Tibial artery (tissue), 4 donors: ENCODE data around the gene TPRG1L.
"Not testable (repeated sequence)": the region's sequence is repeated elsewhere in the genome, so short reads cannot be mapped to it uniquely, and the experiment has no call there.

ENCODE experiments used
- DNase-seq, 2 donors: peaks; one replicate each; pipeline ENCODE4 v3.0.0-alpha.2; 2019
- H3K27ac ChIP-seq, 2 donors: fragments of 200-600 bp; sonication (generic) in 1 of 2; 1 replicate in 1 of 2; 2 replicates in 1 of 2; pipeline ENCODE4 v1.5.1; 2018 to 2019; ENCODE audit warnings: mild to moderate bottlenecking in 1 of 2
- H3K27me3 ChIP-seq, 2 donors: fragments of 200-600 bp; sonication (generic) in 1 of 2; one replicate each; pipeline versions ENCODE4 v1.5.1 to v1.6.0; 2016 to 2019
- H3K36me3 ChIP-seq, 3 donors: fragments of 200-600 bp; sonication (generic) in 2 of 3; one replicate each; pipeline ENCODE4 v1.5.1; 2016 to 2019; ENCODE audit warnings: mild to moderate bottlenecking in 2 of 3
- H3K4me1 ChIP-seq, 4 donors: fragments of 200-600 bp; sonication (generic) in 2 of 4; 1 replicate in 3 of 4; 2 replicates in 1 of 4; pipeline ENCODE4 v1.5.1; 2016 to 2019
- H3K4me3 ChIP-seq, 2 donors: fragments of 200-600 bp; sonication (generic) in 1 of 2; 1 replicate in 1 of 2; 2 replicates in 1 of 2; pipeline ENCODE4 v1.5.1; 2018 to 2019; ENCODE audit warnings: mild to moderate bottlenecking in 2 of 2
- H3K9me3 ChIP-seq, 3 donors: fragments of 200-600 bp; sonication (generic) in 1 of 3; one replicate each; pipeline ENCODE4 v1.5.1; 2016 to 2019
- CTCF ChIP-seq, 2 experiments: fragments of 200-600 bp in 1 of 2; fragments of 450-650 bp in 1 of 2; IDR thresholded peaks; one replicate each; pipeline ENCODE4 v1.5.1; 2017 to 2019; ENCODE audit warnings: antibody characterized with exemption in 2 of 2, mild to moderate bottlenecking in 1 of 2, moderate library complexity in 1 of 2
- intact Hi-C: fragments of 100-400 bp; cut with DNase I; formaldehyde crosslinking; loops from one replicate; pipeline ENCODE4 v1.15.0; 2023; ENCODE audit warnings: low total_unique reads

TPRG1L gene

GRCh38 chr1:3624200-3625136 lies at the start of gene TPRG1L:
Gene TPRG1L, plus strand, starts transcription at chr1:3625015. Its CDS starts 58 bp downstream, at chr1:3625073.
- Histone ChIP-seq H3K4me1 (peaks cover 0 to 35% (median 21%) of the 10 kb centered on the region in 4 donors), H3K27ac (peak within 1 kb of the TSS; percentile 78 to 90), H3K9me3 (no peaks in the 10 kb centered on the region), H3K36me3 (peaks cover 19 to 25% (median 22%) of the 10 kb centered on the region in 3 donors), H3K27me3 (no peaks in the 10 kb centered on the region), H3K4me3 (peak within 1 kb of the TSS; percentile 72 to 97)
- TF ChIP-seq CTCF (IDR thresholded peaks at IDR 0.05): peak in 1 of 2 experiments; percentile 15
- peak; percentile 98 to 99 for DNase-seq
- intact Hi-C loops: no loop called here

- H3K9me3 ChIP-seq: not testable (repeated sequence)
Measured at GRCh38 chr1:3575515-3575914, 49.3 kb upstream of the TPRG1L start.

GRCh38 chr1:3575993-3576392 lies 48.8 kb upstream of the TPRG1L start:
- DNase-seq: no peak
- no peaks in the 10 kb centered on the region for H3K36me3 ChIP-seq

More at GRCh38 chr1:3575515-3575914, 49.3 kb upstream of the TPRG1L start:
- H3K27ac ChIP-seq, intact Hi-C loops, H3K4me3 ChIP-seq, DNase-seq, H3K36me3 ChIP-seq: not testable (repeated sequence)
- peaks cover 0 to 14% of the 10 kb centered on the region in 2 donors for H3K27me3 ChIP-seq
- peaks cover 0 to 22% (median 16%) of the 10 kb centered on the region in 4 donors for H3K4me1 ChIP-seq

GRCh38 chr1:3577300-3577699 lies 47.5 kb upstream of the TPRG1L start:
- intact Hi-C loops: no loop called here

More at GRCh38 chr1:3575993-3576392, 48.8 kb upstream of the TPRG1L start:
- H3K27me3 ChIP-seq: peaks cover 0 to 18% of the 10 kb centered on the region in 2 donors
- H3K27ac ChIP-seq: no peak overlapping the region
- intact Hi-C loops: no loop called here
- H3K4me1 ChIP-seq: peaks cover 0 to 22% (median 16%) of the 10 kb centered on the region in 4 donors
- H3K9me3 ChIP-seq: no peaks in the 10 kb centered on the region
- no peak for TF ChIP-seq CTCF (IDR thresholded peaks at IDR 0.05)
- no peak overlapping the region for H3K4me3 ChIP-seq

GRCh38 chr1:3577711-3578432 lies 46.9 kb upstream of the TPRG1L start:
- DNase-seq: no peak
- intact Hi-C loops: no loop called here

More at GRCh38 chr1:3577300-3577699, 47.5 kb upstream of the TPRG1L start:
- Histone ChIP-seq H3K36me3 (no peaks in the 10 kb centered on the region), H3K4me3 (no peak overlapping the region), H3K27me3 (peaks cover 0 to 29% of the 10 kb centered on the region in 2 donors), H3K4me1 (peaks cover 0 to 22% (median 16%) of the 10 kb centered on the region in 4 donors), H3K9me3 (no peaks in the 10 kb centered on the region), H3K27ac (no peak overlapping the region)
- DNase-seq: no peak
- no peak for TF ChIP-seq CTCF (IDR thresholded peaks at IDR 0.05)

More at GRCh38 chr1:3577711-3578432, 46.9 kb upstream of the TPRG1L start:
- Histone ChIP-seq H3K36me3 (no peaks in the 10 kb centered on the region), H3K9me3 (no peaks in the 10 kb centered on the region), H3K27ac (no peak overlapping the region), H3K27me3 (peaks cover 0 to 29% of the 10 kb centered on the region in 2 donors), H3K4me1 (peaks cover 0 to 19% (median 15%) of the 10 kb centered on the region in 4 donors), H3K4me3 (no peak overlapping the region)
- no peak for TF ChIP-seq CTCF (IDR thresholded peaks at IDR 0.05)
